ENCODE results near the gene RIMS4. TPM values are rescaled to one million over a fixed set of nuclear protein-coding genes. Genes with fewer than 3 reads are reported as not detected.

Gene RIMS4
- polyA plus RNA-seq, 1 experiment: not detected

- H3K27me3 ChIP-seq (ENCODE audit: control insufficient read depth, insufficient read depth, low read length): peaks cover 29% of the 10 kb centered on the region
- no peak for TF ChIP-seq CTCF (IDR thresholded peaks at IDR 0.05; ENCODE audit: insufficient read depth, low read depth, low read length)
- no peaks in the 10 kb centered on the region for H3K36me3 ChIP-seq (ENCODE audit: control insufficient read depth, insufficient read depth, low read length)
- ChIA-PET POLR2A (no interaction called here), CTCF (no interaction called here)
- H3K4me3 ChIP-seq (ENCODE audit: low read depth, low read length): no peak overlapping the region
- no peak for DNase-seq (ENCODE audit: low read depth)
These were observed 4.2 kb downstream of the RIMS4 start for GRCh38 chr20:44805979-44806620.

- TF ChIP-seq CTCF (IDR thresholded peaks at IDR 0.05; ENCODE audit: insufficient read depth, low read depth, low read length): no peak
- ChIA-PET CTCF (no interaction called here), POLR2A (no interaction called here)
- DNase-seq (ENCODE audit: low read depth): no peak
- Histone ChIP-seq H3K36me3 (ENCODE audit: control insufficient read depth, insufficient read depth, low read length) (no peaks in the 10 kb centered on the region), H3K27me3 (ENCODE audit: control insufficient read depth, insufficient read depth, low read length) (peaks cover 25% of the 10 kb centered on the region), H3K4me3 (ENCODE audit: low read depth, low read length) (no peak overlapping the region)
These were observed 4.9 kb downstream of the RIMS4 start for GRCh38 chr20:44805335-44805978.

- POLR2A ChIA-PET: interaction anchor here (0.6 kb wide), 1 partner anchor 486 kb away, joined by 6 read pairs; no protein-coding TSS in a partner anchor
- Histone ChIP-seq H3K27me3 (ENCODE audit: control insufficient read depth, insufficient read depth, low read length) (peaks cover 14% of the 10 kb centered on the region), H3K4me3 (ENCODE audit: low read depth, low read length) (no peak overlapping the region), H3K36me3 (ENCODE audit: control insufficient read depth, insufficient read depth, low read length) (no peaks in the 10 kb centered on the region)
- no peak for TF ChIP-seq CTCF (IDR thresholded peaks at IDR 0.05; ENCODE audit: insufficient read depth, low read depth, low read length)
- CTCF ChIA-PET: interaction anchor here (0.8 kb wide), 1 partner anchor 154 kb away, joined by 3 read pairs; no protein-coding TSS in a partner anchor
- no peak for DNase-seq (ENCODE audit: low read depth)
These were observed 6.9 kb downstream of the RIMS4 start for GRCh38 chr20:44803383-44803941.

- CTCF ChIA-PET: interaction anchor here (0.8 kb wide), 1 partner anchor 153 kb away, joined by 3 read pairs; no protein-coding TSS in a partner anchor
- no peaks in the 10 kb centered on the region for H3K36me3 ChIP-seq (ENCODE audit: control insufficient read depth, insufficient read depth, low read length)
- H3K27me3 ChIP-seq (ENCODE audit: control insufficient read depth, insufficient read depth, low read length): peaks cover 12% of the 10 kb centered on the region
- no peak for DNase-seq (ENCODE audit: low read depth)
- H3K4me3 ChIP-seq (ENCODE audit: low read depth, low read length): no peak overlapping the region
- no peak for TF ChIP-seq CTCF (IDR thresholded peaks at IDR 0.05; ENCODE audit: insufficient read depth, low read depth, low read length)
- POLR2A ChIA-PET: no interaction called here
These were observed 7.6 kb downstream of the RIMS4 start for GRCh38 chr20:44802702-44803101.

GRCh38 chr20:44800391-44801046 lies 9.8 kb downstream of the RIMS4 start:
- no peak for DNase-seq (ENCODE audit: low read depth)
- no peaks in the 10 kb centered on the region for H3K36me3 ChIP-seq (ENCODE audit: control insufficient read depth, insufficient read depth, low read length)
- CTCF ChIA-PET: interaction anchor here (0.5 to 1.6 kb wide), 5 partner anchors 11 to 374 kb away, joined by 3 to 4 read pairs (median 3); partner anchors contain the start of gene PI3
- TF ChIP-seq CTCF (IDR thresholded peaks at IDR 0.05; ENCODE audit: insufficient read depth, low read depth, low read length): no peak
- POLR2A ChIA-PET: no interaction called here
- H3K4me3 ChIP-seq (ENCODE audit: low read depth, low read length): no peak overlapping the region
- H3K27me3 ChIP-seq (ENCODE audit: control insufficient read depth, insufficient read depth, low read length): peaks cover 5% of the 10 kb centered on the region
